Mononuclear cell (primary cell): ENCODE data around the gene GTSF1L. TPM values are rescaled to one million over a fixed set of nuclear protein-coding genes. Genes with fewer than 3 reads are reported as not detected.

Source experiments
- H3K27me3 ChIP-seq: 2 replicates; pipeline ENCODE4 v1.6.0; 2011; ENCODE audit warnings: low read length, control low read depth; ENCODE audit not compliant: insufficient read depth
- H3K4me1 ChIP-seq: 2 replicates; pipeline ENCODE4 v1.5.1; 2011; ENCODE audit warnings: mild to moderate bottlenecking, low read length, control low read depth; ENCODE audit not compliant: insufficient read depth
- H3K4me3 ChIP-seq: 2 replicates; pipeline ENCODE4 v1.5.1; 2011; ENCODE audit warnings: mild to moderate bottlenecking, low read length, moderate library complexity
- H3K9me3 ChIP-seq: 2 replicates; pipeline ENCODE4 v1.5.1; 2011; ENCODE audit warnings: low read depth, mild to moderate bottlenecking, control low read depth, low read length
- total RNA-seq: library from RNA; depleted of rRNA; stranded (reverse); fragments of >200 nt; gene quantifications from one replicate; pipeline ENCODE4 v1.2.3, GENCODE V29; 2012

GTSF1L gene
- total RNA-seq, 1 donor: not detected

GRCh38 chr20:43680981-43681380 is 45.8 kb downstream of the GTSF1L start:
- peaks cover 14% of the 10 kb centered on the region for H3K4me1 ChIP-seq
- H3K4me3 ChIP-seq: no peak overlapping the region
- H3K9me3 ChIP-seq: no peaks in the 10 kb centered on the region
- H3K27me3 ChIP-seq: no peaks in the 10 kb centered on the region

- H3K9me3 ChIP-seq: no peaks in the 10 kb centered on the region
- H3K27me3 ChIP-seq: no peaks in the 10 kb centered on the region
- peaks cover 3% of the 10 kb centered on the region for H3K4me1 ChIP-seq
- no peak overlapping the region for H3K4me3 ChIP-seq
Measured at GRCh38 chr20:43676368-43676767, 50.4 kb downstream of the GTSF1L start.

Other genes starting within 250 kb of the GTSF1L start
- 8.0 TPM for gene L3MBTL1, start 219.3 kb downstream of the GTSF1L start, total RNA-seq
- gene SGK2, start 168.0 kb downstream of the GTSF1L start, total RNA-seq: 0.10 TPM
- 18.8 TPM for gene IFT52, start 136.1 kb downstream of the GTSF1L start, total RNA-seq
- gene MYBL2, start 59.9 kb downstream of the GTSF1L start, total RNA-seq: 0.21 TPM
- gene TOX2, start 187.8 kb upstream of the GTSF1L start, total RNA-seq: 0.21 TPM